Forelimb muscle (tissue), 1 donor: ENCODE results near the gene GFOD2. TPM values are rescaled to one million over a fixed set of nuclear protein-coding genes. Genes with fewer than 3 reads are reported as not detected.
"Not testable (repeated sequence)": the region's sequence is repeated elsewhere in the genome, so short reads cannot be mapped to it uniquely, and the experiment has no call there.

Experiments
- DNase-seq: peaks from one replicate; pipeline ENCODE4 v3.0.0-alpha.2; 2013; ENCODE audit warnings: low read depth
- polyA plus RNA-seq: library from polyadenylated mRNA; unstranded; fragments of 120-200 nt; gene quantifications from one replicate; pipeline ENCODE4 v1.2.1, GENCODE V29; 2013; ENCODE audit not compliant: insufficient read length

Gene GFOD2, protein sequence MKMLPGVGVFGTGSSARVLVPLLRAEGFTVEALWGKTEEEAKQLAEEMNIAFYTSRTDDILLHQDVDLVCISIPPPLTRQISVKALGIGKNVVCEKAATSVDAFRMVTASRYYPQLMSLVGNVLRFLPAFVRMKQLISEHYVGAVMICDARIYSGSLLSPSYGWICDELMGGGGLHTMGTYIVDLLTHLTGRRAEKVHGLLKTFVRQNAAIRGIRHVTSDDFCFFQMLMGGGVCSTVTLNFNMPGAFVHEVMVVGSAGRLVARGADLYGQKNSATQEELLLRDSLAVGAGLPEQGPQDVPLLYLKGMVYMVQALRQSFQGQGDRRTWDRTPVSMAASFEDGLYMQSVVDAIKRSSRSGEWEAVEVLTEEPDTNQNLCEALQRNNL
- 13.5 TPM for polyA plus RNA-seq

GRCh38 chr16:67719048-67719777 is at the start of gene GFOD2:
GFOD2 (minus strand) TSS chr16:67719316; CDS start chr16:67685715, 33,601 bp downstream.
- DNase-seq: peak; percentile 92

GRCh38 chr16:67767953-67768352 is 48.8 kb upstream of the GFOD2 start:
- DNase-seq: no peak

DNA sequence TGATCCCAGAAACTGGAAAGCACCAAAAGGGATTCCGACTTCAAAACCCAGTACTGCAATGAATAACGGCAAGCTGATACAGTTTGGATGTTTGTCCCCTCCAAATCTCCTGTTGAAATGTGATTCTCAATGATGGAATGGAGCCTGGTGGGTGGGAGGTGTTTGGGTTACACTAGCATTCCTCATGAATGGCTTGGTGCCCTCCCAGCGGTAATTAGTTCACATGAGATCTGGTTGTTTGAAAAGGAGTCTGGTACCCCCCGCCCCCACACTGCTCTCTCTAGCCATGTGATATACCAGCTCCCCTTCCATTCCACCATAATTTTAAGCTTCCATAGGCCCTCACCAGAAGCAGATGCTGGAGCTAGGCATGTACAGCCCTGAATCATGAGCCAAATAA is 47.2 kb upstream of the GFOD2 start:
- no peak for DNase-seq

GRCh38 chr16:67764158-67764667 is 45.1 kb upstream of the GFOD2 start:
- DNase-seq: no peak

DNA sequence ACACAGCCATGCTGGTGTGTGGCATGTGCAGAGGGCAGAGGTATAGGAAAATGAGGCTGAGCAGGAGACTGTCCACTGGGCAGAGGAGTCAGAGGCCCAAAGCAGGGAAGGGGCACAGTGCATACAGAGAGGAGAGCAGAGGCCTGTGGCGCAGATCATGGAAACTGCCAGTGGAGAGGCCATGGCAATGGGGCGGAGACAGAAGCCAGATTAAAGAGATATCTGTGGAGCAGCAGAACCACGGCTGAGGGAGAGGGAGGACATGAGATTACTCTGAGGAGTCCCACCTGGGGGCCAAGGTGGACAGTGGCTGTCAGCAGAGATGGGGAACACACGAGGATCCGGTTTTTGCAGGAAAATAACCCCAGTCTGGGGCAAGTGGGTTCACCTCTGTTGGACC is 44.0 kb upstream of the GFOD2 start:
- no peak for DNase-seq

- no peak for DNase-seq
Measured at GRCh38 chr16:67762385-67762784, 43.3 kb upstream of the GFOD2 start.

- DNase-seq: no peak
Measured at GRCh38 chr16:67761924-67762323, 42.8 kb upstream of the GFOD2 start.

- no peak for DNase-seq
Measured at GRCh38 chr16:67760956-67761230, 41.8 kb upstream of the GFOD2 start.

DNA sequence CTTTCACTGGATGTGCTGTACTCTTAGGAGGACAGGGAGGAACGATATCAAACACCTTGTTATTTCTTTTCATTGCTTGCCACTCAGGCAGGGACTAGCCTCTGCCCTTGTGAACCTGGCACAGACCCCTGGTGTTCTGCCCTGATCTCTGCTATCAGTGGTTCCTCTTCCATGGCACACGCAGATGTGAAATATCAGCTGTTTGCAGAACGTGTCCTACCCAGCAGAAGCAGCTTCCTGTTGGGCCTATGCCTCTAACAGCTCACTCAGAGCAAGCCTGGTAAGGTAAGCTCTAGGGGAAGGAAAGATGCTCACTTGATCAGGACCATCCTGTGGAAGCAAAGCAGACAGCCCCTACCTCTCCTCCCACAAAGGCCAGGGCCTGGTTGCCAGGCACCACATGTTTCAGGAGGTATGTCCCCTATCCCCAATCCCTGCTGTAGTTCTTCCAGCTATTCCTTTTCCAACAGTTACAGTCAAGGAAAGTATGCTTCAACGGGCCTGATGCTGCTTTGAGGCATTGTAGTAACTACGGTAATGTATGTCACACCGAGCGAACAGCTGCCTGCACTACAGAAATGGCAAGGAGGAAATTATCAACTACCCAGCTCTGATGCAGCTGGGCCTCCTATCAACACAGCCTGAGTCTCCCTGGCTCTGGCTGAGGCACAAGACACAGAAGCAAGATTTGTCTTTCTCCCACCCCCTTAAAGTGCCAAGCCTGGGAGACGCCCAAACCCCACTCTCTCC is 41.3 kb upstream of the GFOD2 start:
- no peak for DNase-seq

DNA sequence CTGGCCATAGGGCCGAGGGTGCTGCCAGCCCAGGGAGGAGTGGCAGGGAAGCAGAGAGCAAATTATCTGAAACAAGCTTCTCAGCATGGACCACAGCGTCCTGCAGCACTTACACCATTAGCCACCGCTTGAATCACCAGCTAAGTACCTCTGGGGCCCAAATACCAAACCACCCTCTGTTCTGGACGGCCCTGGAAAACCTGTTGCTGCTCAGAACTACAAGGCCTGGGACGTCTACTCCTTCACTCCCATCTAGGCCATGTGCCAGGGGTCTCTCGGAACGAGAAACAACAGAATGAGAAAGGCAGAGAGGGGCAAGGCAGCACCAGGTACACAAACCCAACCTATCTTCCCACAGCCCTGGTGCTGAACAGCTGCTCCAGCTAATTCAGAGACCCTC is 39.9 kb upstream of the GFOD2 start:
- no peak for DNase-seq

GRCh38 chr16:67758006-67758405 is 38.9 kb upstream of the GFOD2 start:
- DNase-seq: no peak

GRCh38 chr16:67752641-67753040 is 33.5 kb upstream of the GFOD2 start:
- no peak for DNase-seq

- DNase-seq: not testable (repeated sequence)
Measured at GRCh38 chr16:67751331-67751730, 32.2 kb upstream of the GFOD2 start.

GRCh38 chr16:67750466-67750865 is 31.4 kb upstream of the GFOD2 start:
- DNase-seq: no peak

- DNase-seq: no peak
Measured at GRCh38 chr16:67749436-67750078, 30.4 kb upstream of the GFOD2 start.

- no peak for DNase-seq
Measured at GRCh38 chr16:67748834-67749233, 29.7 kb upstream of the GFOD2 start.

DNA sequence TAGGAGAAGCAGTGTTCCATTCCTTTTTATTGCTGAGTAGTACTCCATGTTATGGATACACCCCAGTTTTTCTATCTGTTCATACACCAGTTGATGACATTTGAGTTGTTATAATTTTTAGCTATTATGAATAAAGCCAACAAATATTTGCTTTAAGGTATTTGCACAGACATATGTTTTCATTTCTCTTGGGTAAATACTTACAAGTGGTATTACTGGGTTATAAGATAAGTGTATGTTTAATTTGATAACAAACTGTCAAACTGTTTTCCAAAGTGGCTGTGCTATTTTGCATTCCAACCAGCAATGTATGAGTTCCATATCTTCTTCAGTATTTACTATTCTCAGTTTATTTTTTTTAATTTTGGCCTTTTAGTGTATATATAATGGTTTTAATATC is 27.7 kb upstream of the GFOD2 start:
- no peak for DNase-seq

- DNase-seq: no peak
Measured at GRCh38 chr16:67741118-67741517, 22.0 kb upstream of the GFOD2 start.

GRCh38 chr16:67740391-67740790 is 21.3 kb upstream of the GFOD2 start:
- DNase-seq: no peak

GRCh38 chr16:67736858-67737257 is 17.7 kb upstream of the GFOD2 start:
- no peak for DNase-seq

DNA sequence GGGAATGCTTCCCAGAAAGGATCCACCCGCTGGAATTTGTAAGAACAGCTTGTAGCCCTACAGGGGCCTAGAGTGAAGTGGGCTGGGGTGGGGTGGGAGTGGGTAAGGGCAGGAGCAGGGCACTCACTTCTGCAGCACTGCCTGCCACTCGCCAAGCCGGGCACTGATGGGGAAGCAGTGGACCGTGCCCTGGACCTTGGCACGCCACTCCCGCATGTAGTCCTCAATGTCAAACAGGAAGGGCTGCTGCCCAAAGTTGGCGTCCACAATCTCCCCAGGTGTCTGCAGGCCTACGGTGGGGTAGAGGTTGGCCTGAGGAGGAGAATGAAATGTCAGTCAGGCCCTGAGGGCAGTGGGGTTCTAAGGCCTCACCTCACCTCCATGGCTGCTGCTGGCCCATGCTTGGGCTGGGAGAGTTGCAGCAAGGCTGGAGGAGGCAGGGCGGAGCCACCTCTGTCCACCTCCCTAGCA is 15.7 kb upstream of the GFOD2 start:
- no peak for DNase-seq
